Activated naive CD8-positive, alpha-beta T cell treated with anti-CD3 and anti-CD28 coated beads, Interleukin-2, amount 50 U/mL, for 16 hours (primary cell): ENCODE measurements around the gene ENC1.

Source experiments
- DNase-seq: peaks from one replicate; pipeline ENCODE4 v3.0.0-alpha.2; 2020; ENCODE audit warnings: low read depth, low spot score

Gene ENC1

GRCh38 chr5:74631081-74631953 is 9.2 kb downstream of the ENC1 start:
- no peak for DNase-seq

GRCh38 chr5:74630453-74631066 is 10.0 kb downstream of the ENC1 start:
- DNase-seq: no peak

- DNase-seq: no peak
Measured at GRCh38 chr5:74629326-74629725, 11.2 kb downstream of the ENC1 start.

GRCh38 chr5:74628359-74628758 is 12.2 kb downstream of the ENC1 start:
- no peak for DNase-seq

- no peak for DNase-seq
Measured at GRCh38 chr5:74627646-74628279, 12.8 kb downstream of the ENC1 start.

GRCh38 chr5:74626386-74627222 is 13.9 kb downstream of the ENC1 start:
- DNase-seq: no peak

- DNase-seq: no peak
Measured at GRCh38 chr5:74625742-74626241, 14.7 kb downstream of the ENC1 start.

GRCh38 chr5:74624931-74625505 is 15.5 kb downstream of the ENC1 start:
- DNase-seq: no peak

GRCh38 chr5:74624501-74624900 is 16.0 kb downstream of the ENC1 start:
- no peak for DNase-seq

- DNase-seq: no peak
Measured at GRCh38 chr5:74623748-74624408, 16.6 kb downstream of the ENC1 start.

GRCh38 chr5:74623006-74623611 is 17.4 kb downstream of the ENC1 start:
- no peak for DNase-seq

- no peak for DNase-seq
Measured at GRCh38 chr5:74622122-74622521, 18.4 kb downstream of the ENC1 start.

GRCh38 chr5:74621492-74621891 is 19.0 kb downstream of the ENC1 start:
- DNase-seq: no peak

GRCh38 chr5:74619308-74619707 is 21.2 kb downstream of the ENC1 start:
- no peak for DNase-seq

- DNase-seq: no peak
Measured at GRCh38 chr5:74618106-74618505, 22.4 kb downstream of the ENC1 start.

GRCh38 chr5:74617202-74617601 is 23.3 kb downstream of the ENC1 start:
- no peak for DNase-seq

- DNase-seq: no peak
Measured at GRCh38 chr5:74616236-74617146, 24.0 kb downstream of the ENC1 start.

- no peak for DNase-seq
Measured at GRCh38 chr5:74613283-74613682, 27.2 kb downstream of the ENC1 start.

GRCh38 chr5:74612045-74612444 is 28.5 kb downstream of the ENC1 start:
- no peak for DNase-seq
